Renal cortical epithelial cell (primary cell): ENCODE measurements around the gene CSH2. TPM values are rescaled to one million over a fixed set of nuclear protein-coding genes. Genes with fewer than 3 reads are reported as not detected.
"Not testable (repeated sequence)": the region's sequence is repeated elsewhere in the genome, so short reads cannot be mapped to it uniquely, and the experiment has no call there.

Source experiments
- DNase-seq: peaks from one replicate; pipeline ENCODE4 v3.0.0-alpha.2; 2011; ENCODE audit warnings: low read depth
- total RNA-seq: library from RNA; depleted of rRNA; stranded (reverse); fragments of >200 nt; gene quantifications from 2 replicates; pipeline ENCODE4 v1.2.3, GENCODE V29; 2014

The CSH2 gene
- total RNA-seq, 1 donor from 2014 or later = not detected

DNA sequence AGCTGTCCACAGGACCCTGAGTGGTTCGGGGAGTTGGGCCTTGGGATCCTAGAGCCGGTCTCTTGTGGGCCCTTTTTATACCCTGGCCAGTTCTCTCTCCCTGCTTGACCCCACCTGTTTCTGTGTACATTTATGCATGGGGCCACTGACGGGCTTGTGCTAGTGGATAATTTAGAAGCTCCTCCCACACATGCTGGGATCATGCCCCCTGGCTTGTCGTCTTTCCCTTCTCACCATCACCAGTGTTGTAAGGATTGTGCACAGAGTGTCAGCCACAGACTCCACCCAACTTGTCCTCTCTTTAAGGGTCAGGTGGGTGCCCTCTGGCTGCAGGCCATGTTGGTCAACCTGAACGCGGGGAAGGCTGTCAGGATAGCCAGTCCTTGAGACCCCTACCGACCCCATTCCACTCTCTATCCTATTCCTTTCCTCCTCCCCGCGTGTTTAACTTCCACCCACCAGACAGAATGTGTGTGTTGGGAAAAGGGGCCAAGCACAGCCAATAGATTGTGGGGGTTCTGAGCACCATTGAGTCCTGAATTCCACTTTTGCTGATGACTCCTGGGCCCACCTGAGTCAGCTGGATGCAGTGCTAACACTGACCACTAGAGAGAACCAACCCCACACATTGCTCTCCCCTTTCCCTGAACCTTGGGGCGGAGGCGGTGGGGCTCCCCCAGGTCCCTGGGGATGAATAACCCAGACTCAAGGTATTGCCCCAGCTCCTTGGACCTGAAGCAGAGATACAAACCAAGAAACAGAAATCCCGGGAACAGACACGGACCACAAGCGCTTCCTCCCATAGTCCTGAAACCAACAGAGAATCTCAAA lies 23.3 kb upstream of the CSH2 start, which contains the start of gene CSH1:
Gene CSH1, minus strand, starts transcription at position 51 of the 831 bp plus-strand sequence. CDS start 63 bp downstream, outside the sequence.
- DNase-seq = not testable (repeated sequence)

DNA sequence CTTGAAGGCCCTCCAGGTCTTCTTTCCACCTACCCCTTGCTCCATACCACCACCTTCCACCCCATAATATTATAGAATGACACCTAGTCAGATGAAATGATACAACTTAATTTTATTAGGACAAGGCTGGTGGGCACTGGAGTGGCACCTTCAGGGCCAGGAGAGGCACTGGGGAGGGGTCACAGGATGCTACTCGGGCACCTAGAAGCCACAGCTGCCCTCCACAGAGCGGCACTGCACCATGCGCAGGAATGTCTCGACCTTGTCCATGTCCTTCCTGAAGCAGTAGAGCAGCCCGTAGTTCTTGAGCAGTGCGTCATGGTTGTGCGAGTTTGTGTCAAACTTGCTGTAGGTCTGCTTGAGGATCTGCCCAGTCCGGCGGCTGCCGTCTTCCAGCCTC lies 21.3 kb upstream of the CSH2 start:
- not testable (repeated sequence) for DNase-seq

DNA sequence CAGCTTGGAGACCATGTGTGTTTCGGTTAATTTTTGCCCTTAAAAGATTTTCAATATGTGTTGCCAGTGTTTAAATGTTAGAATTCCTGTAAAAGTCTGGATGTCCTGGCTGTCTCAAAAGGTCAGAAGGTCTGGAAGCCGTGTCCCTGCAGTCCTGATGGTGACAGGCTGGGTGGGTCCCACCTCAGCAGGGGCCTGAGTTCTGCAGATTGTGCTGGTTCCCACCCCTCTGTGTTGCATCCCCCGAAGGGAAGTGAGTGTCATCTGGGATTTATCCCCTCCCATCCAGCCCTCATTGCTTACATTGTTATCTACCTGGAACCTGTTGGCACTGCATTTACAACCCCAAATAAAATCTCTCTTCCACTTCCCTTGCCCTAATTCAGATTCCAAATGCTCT lies 20.5 kb upstream of the CSH2 start:
- DNase-seq = not testable (repeated sequence)

- not testable (repeated sequence) for DNase-seq
Observed at GRCh38 chr17:63892316-63893037, 19.0 kb upstream of the CSH2 start.

- not testable (repeated sequence) for DNase-seq
Observed at GRCh38 chr17:63889026-63889848, 15.8 kb upstream of the CSH2 start.

DNA sequence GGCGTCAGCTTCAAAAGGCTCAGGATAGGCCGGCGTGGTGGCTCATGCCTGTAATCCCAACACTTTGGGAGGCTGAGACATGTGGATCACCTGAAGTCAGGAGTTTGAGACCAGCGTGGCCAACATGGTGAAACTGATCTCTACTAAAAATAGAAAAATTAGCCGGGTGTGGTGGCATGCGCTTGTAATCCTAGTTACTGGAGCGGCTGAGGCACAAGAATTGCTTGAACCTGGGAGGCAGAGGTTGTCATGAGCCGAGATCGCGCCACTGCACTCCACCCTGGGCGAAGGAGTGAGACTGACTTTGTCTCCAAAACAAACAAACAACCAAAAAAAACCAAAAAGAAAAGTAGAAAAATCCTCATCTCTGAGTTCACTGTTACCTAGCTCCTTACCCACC lies 11.6 kb upstream of the CSH2 start:
- DNase-seq = not testable (repeated sequence)

GRCh38 chr17:63882626-63883126 lies 9.2 kb upstream of the CSH2 start:
- not testable (repeated sequence) for DNase-seq

DNA sequence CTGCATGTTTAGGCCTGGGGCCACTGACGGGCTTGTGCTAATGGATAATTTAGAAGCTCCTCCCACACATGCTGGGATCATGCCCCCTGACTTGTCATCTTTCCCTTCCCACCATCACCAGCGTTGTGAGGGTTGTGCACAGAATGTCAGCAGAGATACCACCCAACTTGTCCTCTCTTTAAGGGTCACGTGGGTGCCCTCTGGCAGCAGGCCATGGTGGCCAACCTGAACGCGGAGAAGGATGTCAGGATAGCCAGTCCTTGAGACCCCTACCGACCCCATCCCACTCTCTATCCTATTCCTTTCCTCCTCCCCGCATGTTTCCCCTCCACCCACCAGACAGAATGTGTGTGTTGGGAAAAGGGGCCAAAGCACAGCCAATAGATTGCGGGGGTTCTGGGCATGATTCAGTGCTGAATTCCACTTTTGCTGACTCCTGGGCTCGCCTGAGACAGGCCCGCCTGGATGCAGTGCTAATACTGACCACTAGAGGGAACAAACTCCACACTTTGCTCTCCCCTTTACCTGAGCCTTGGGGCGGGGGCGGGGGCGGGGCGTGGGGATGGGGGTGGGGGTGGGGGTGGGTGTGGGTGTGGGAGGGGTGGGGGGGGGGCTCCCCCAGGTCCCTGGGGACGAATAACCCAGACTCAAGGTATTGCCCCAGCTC lies 8.6 kb upstream of the CSH2 start, which contains the start of gene GH2:
Gene GH2, minus strand, starts transcription at position 10 of the 667 bp plus-strand sequence. CDS start 143 bp downstream, outside the sequence.
- peak; percentile 32 for DNase-seq

DNA sequence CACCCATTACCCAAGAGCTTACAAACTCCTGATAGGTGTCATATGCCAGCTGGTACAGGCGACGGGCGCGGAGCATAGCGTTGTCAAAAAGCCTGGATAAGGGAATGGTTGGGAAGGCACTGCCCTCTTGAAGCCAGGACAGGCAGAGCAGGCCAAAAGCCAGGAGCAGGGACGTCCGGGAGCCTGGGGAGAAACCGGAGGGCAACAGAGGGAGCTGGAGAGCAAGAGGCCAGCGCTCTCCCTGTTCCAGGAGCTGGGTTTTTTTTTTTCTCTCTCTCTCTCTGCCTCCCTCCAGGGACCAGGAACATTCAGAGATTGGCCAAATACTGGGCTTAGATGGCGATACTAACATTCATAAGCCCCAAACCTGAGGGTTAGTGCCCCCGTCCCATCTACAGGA lies 7.9 kb upstream of the CSH2 start:
- not testable (repeated sequence) for DNase-seq

- DNase-seq = no peak
Observed at GRCh38 chr17:63880706-63881105, 7.2 kb upstream of the CSH2 start.

DNA sequence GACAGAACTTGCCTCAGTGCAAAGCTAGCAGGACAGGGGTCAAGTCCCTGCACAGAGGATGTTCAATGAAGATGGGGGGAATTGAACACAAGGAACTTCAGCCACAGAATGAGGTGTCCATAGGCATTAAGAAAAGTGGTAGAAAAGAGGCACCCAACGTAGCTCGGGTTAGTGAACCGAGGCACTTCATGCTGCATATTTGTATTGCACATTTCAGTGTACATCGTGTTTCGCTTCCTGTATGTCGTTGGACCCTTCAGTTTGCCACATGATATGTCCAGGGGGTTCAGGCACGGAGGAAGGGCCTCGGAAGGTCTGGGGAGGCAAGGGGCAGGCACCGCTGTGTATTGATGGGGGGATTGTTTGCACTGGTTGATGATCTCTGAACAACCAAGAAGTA lies 4.9 kb upstream of the CSH2 start:
- not testable (repeated sequence) for DNase-seq

- not testable (repeated sequence) for DNase-seq
Observed at GRCh38 chr17:63874693-63875092, 1.2 kb upstream of the CSH2 start.

GRCh38 chr17:63874061-63874626 lies 667 bp upstream of the CSH2 start:
- DNase-seq = not testable (repeated sequence)

- peak; percentile 65 for DNase-seq
Observed at GRCh38 chr17:63871646-63872365, 1.7 kb downstream of the CSH2 start.

GRCh38 chr17:63870292-63870665 lies 3.2 kb downstream of the CSH2 start:
- DNase-seq = not testable (repeated sequence)

- peak; percentile 43 for DNase-seq
Observed at GRCh38 chr17:63869491-63870291, 3.8 kb downstream of the CSH2 start.

- DNase-seq = not testable (repeated sequence)
Observed at GRCh38 chr17:63866625-63867024, 6.9 kb downstream of the CSH2 start.

GRCh38 chr17:63859257-63859656 lies 14.2 kb downstream of the CSH2 start:
- DNase-seq = no peak

GRCh38 chr17:63856425-63856824 lies 17.1 kb downstream of the CSH2 start:
- not testable (repeated sequence) for DNase-seq
